ENCODE data around the gene STXBP6. TPM values are rescaled to one million over a fixed set of nuclear protein-coding genes. Genes with fewer than 3 reads are reported as not detected.

STXBP6 gene
- total and polyA plus RNA-seq, 2 of the 13 experiments (the other 11 are each of a cell fraction or from before 2014, with no cell fraction given), result 35.3 to 42.8 TPM

DNA sequence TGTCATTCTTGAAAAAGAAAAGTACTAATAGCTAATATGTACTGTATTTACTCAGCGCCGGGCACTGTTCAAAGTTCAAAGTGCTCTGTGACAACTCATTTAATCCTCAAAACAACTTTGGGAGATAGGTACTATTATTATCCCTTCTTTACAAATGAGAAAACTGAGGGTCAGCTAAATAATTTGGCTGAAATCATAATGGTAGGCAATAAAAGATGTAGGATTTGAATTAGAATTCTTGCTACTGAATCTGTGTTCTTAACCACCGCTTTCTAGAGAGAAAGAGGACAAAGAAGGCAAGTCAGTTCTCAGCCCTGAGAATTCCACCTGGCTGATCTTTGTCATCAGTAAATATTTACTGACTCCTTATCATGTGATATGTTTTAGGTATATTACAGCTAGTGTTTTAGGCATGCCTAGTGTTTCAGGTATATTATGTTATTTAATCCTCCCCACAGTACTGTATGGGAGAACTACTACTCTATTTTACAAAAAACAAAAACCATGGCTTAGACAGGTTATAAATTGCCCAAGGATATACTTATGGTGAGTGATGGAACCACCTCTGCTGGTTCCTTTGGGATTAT is 210.2 kb downstream of the STXBP6 start (continued):
- TF ChIP-seq PHB2 (IDR thresholded peaks at IDR 0.05; ENCODE audit: partially characterized antibody) (no peak), KLF13 (CRISPR knock-in tag; IDR thresholded peaks at IDR 0.05) (no peak), NFE2L2 (IDR thresholded peaks at IDR 0.05; ENCODE audit: low read length) (peak; percentile 41), ZNF7 (CRISPR knock-in tag; IDR thresholded peaks at IDR 0.05) (no peak; the same call in 1 of the 2 replicates), KMT2A (CRISPR knock-in tag; IDR thresholded peaks at IDR 0.05) (0 out of 2 replicates have a peak, but pooled peaks have one; percentile 15), ZNF879 (CRISPR knock-in tag; IDR thresholded peaks at IDR 0.05) (no peak), CERS6 (CRISPR knock-in tag; IDR thresholded peaks at IDR 0.05) (no peak), HMG20A (CRISPR knock-in tag; IDR thresholded peaks at IDR 0.05; ENCODE audit: borderline replicate concordance) (peak; percentile 85), ZNF780A (CRISPR knock-in tag; IDR thresholded peaks at IDR 0.05) (no peak), ZNF503 (CRISPR knock-in tag; IDR thresholded peaks at IDR 0.05) (peak; percentile 94), TRAFD1 (CRISPR knock-in tag; IDR thresholded peaks at IDR 0.05; ENCODE audit: borderline replicate concordance) (no peak), XBP1 (CRISPR knock-in tag; IDR thresholded peaks at IDR 0.05) (no peak), HDAC2 (CRISPR knock-in tag; IDR thresholded peaks at IDR 0.05) (peak; percentile 91), REXO4 (CRISPR knock-in tag; IDR thresholded peaks at IDR 0.05; ENCODE audit: borderline replicate concordance) (no peak), ZNF264 (CRISPR knock-in tag; IDR thresholded peaks at IDR 0.05) (peak; percentile 87; the same call in 1 of the 2 replicates), ZNF652 (CRISPR knock-in tag; IDR thresholded peaks at IDR 0.05; ENCODE audit: borderline replicate concordance, low read depth) (0 out of 2 replicates have a peak, but pooled peaks have one; percentile 18), RFXANK (CRISPR knock-in tag; IDR thresholded peaks at IDR 0.05) (peak; percentile 59; the same call in 1 of the 2 replicates)
- TF ChIP-seq, protein P1, sequence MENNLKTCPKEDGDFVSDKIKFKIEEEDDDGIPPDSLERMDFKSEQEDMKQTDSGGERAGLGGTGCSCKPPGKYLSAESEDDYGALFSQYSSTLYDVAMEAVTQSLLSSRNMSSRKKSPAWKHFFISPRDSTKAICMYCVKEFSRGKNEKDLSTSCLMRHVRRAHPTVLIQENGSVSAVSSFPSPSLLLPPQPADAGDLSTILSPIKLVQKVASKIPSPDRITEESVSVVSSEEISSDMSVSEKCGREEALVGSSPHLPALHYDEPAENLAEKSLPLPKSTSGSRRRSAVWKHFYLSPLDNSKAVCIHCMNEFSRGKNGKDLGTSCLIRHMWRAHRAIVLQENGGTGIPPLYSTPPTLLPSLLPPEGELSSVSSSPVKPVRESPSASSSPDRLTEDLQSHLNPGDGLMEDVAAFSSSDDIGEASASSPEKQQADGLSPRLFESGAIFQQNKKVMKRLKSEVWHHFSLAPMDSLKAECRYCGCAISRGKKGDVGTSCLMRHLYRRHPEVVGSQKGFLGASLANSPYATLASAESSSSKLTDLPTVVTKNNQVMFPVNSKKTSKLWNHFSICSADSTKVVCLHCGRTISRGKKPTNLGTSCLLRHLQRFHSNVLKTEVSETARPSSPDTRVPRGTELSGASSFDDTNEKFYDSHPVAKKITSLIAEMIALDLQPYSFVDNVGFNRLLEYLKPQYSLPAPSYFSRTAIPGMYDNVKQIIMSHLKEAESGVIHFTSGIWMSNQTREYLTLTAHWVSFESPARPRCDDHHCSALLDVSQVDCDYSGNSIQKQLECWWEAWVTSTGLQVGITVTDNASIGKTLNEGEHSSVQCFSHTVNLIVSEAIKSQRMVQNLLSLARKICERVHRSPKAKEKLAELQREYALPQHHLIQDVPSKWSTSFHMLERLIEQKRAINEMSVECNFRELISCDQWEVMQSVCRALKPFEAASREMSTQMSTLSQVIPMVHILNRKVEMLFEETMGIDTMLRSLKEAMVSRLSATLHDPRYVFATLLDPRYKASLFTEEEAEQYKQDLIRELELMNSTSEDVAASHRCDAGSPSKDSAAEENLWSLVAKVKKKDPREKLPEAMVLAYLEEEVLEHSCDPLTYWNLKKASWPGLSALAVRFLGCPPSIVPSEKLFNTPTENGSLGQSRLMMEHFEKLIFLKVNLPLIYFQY (CRISPR knock-in tag; IDR thresholded peaks at IDR 0.05; ENCODE audit: borderline replicate concordance), result no peak; the same call in none of the 2 replicates
- TF ChIP-seq, protein P2, sequence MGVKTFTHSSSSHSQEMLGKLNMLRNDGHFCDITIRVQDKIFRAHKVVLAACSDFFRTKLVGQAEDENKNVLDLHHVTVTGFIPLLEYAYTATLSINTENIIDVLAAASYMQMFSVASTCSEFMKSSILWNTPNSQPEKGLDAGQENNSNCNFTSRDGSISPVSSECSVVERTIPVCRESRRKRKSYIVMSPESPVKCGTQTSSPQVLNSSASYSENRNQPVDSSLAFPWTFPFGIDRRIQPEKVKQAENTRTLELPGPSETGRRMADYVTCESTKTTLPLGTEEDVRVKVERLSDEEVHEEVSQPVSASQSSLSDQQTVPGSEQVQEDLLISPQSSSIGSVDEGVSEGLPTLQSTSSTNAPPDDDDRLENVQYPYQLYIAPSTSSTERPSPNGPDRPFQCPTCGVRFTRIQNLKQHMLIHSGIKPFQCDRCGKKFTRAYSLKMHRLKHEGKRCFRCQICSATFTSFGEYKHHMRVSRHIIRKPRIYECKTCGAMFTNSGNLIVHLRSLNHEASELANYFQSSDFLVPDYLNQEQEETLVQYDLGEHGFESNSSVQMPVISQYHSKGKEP (CRISPR knock-in tag; IDR thresholded peaks at IDR 0.05), result no peak
- TF ChIP-seq, protein P3, sequence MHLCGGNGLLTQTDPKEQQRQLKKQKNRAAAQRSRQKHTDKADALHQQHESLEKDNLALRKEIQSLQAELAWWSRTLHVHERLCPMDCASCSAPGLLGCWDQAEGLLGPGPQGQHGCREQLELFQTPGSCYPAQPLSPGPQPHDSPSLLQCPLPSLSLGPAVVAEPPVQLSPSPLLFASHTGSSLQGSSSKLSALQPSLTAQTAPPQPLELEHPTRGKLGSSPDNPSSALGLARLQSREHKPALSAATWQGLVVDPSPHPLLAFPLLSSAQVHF (CRISPR knock-in tag; IDR thresholded peaks at IDR 0.05), result no peak

Measured in HepG2 (cell line).